ENCODE data around the gene OR4D2. TPM values are rescaled to one million over a fixed set of nuclear protein-coding genes. Genes with fewer than 3 reads are reported as not detected.

Gene OR4D2
- polyA plus RNA-seq, 1 experiment = not detected

DNA sequence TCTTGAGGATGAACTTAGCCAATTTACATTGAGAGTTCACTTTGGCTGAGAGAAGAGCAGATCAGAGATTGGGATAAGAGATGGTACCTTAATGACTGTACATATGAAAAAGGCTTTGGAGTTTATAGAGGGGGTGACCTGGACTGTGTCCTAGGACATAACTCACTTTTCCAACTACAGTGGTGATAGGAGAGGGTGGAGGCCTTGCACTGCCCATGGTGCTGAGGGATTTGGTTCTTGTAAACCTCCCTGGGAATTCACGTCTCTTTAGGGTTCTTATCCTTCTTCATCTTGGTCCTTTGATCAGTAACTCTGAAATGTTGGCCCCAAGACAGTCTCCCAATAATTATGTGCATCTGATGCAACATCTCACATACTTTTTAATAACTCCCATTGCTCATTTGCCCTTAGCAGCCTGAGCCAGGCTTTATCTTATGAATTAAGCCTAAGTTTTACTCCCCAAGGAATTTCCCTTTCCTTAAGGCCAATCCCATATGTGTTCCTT is 18.8 kb upstream of the OR4D2 start, which contains the start of gene OR4D1:
Gene OR4D1 (plus strand): TSS at position 455 of the 505 bp plus-strand sequence. CDS start 6,770 bp downstream, outside the sequence.
- peaks cover 2% of the 10 kb centered on the region for H3K27me3 ChIP-seq (ENCODE audit: control insufficient read depth, insufficient read depth, low read length)
- no peaks in the 10 kb centered on the region for H3K9me3 ChIP-seq (ENCODE audit: control insufficient read depth, insufficient read depth, low read length)
- DNase-seq (ENCODE audit: low read depth, low spot score) = no peak
- ChIA-PET POLR2A (no interaction called here), CTCF (interaction anchor here (0.6 kb wide), 1 partner anchor 935 kb away, joined by 4 read pairs; no protein-coding TSS in a partner anchor)
- TF ChIP-seq CTCF (IDR thresholded peaks at IDR 0.05; ENCODE audit: low read depth, low read length) = no peak
- no peak within 1 kb of the TSS for H3K4me3 ChIP-seq (ENCODE audit: low read depth, low read length)
- H3K27ac ChIP-seq (ENCODE audit: low read depth, low read length) = no peak within 1 kb of the TSS

GRCh38 chr17:58148609-58149008 is 18.2 kb upstream of the OR4D2 start:
- Histone ChIP-seq H3K27ac (ENCODE audit: low read depth, low read length) (no peak overlapping the region), H3K4me3 (ENCODE audit: low read depth, low read length) (no peak overlapping the region), H3K9me3 (ENCODE audit: control insufficient read depth, insufficient read depth, low read length) (no peaks in the 10 kb centered on the region), H3K27me3 (ENCODE audit: control insufficient read depth, insufficient read depth, low read length) (peaks cover 2% of the 10 kb centered on the region)
- TF ChIP-seq CTCF (IDR thresholded peaks at IDR 0.05; ENCODE audit: low read depth, low read length) = no peak
- DNase-seq (ENCODE audit: low read depth, low spot score) = no peak
- POLR2A ChIA-PET = no interaction called here
- CTCF ChIA-PET = no interaction called here

- H3K9me3 ChIP-seq (ENCODE audit: control insufficient read depth, insufficient read depth, low read length) = no peaks in the 10 kb centered on the region
- ChIA-PET CTCF (no interaction called here), POLR2A (no interaction called here)
- peaks cover 6% of the 10 kb centered on the region for H3K27me3 ChIP-seq (ENCODE audit: control insufficient read depth, insufficient read depth, low read length)
- no peak overlapping the region for H3K4me3 ChIP-seq (ENCODE audit: low read depth, low read length)
- no peak overlapping the region for H3K27ac ChIP-seq (ENCODE audit: low read depth, low read length)
- no peak for DNase-seq (ENCODE audit: low read depth, low spot score)
- TF ChIP-seq CTCF (IDR thresholded peaks at IDR 0.05; ENCODE audit: low read depth, low read length) = no peak
These were observed 16.4 kb upstream of the OR4D2 start for GRCh38 chr17:58150394-58150793.

DNA sequence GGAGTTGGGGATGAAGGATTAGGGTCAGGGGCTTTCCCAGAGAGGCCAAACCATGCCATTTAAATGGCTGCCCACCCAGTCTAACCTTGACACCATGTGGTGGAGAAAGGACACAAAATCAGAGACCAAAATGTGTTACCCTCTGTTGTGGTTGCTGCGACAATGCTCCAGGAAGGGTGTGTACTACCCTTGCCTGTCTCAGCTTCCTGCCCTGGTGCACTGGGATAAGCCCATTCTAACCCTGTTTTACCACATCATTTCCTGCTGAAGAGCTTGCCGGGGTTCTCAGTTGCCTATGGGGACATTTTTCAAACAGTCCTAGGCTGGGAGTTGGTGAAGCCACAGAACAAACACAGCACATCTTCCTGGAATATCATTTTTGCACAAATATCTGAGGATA is 13.7 kb upstream of the OR4D2 start:
- Histone ChIP-seq H3K9me3 (ENCODE audit: control insufficient read depth, insufficient read depth, low read length) (no peaks in the 10 kb centered on the region; the same call in 1 of the 2 replicates), H3K27ac (ENCODE audit: low read depth, low read length) (no peak overlapping the region), H3K4me3 (ENCODE audit: low read depth, low read length) (no peak overlapping the region), H3K27me3 (ENCODE audit: control insufficient read depth, insufficient read depth, low read length) (peaks cover 23% of the 10 kb centered on the region)
- ChIA-PET CTCF (no interaction called here), POLR2A (no interaction called here)
- DNase-seq (ENCODE audit: low read depth, low spot score) = no peak
- no peak for TF ChIP-seq CTCF (IDR thresholded peaks at IDR 0.05; ENCODE audit: low read depth, low read length)

- TF ChIP-seq CTCF (IDR thresholded peaks at IDR 0.05; ENCODE audit: low read depth, low read length) = no peak
- Histone ChIP-seq H3K27ac (ENCODE audit: low read depth, low read length) (no peak overlapping the region), H3K4me3 (ENCODE audit: low read depth, low read length) (no peak overlapping the region), H3K27me3 (ENCODE audit: control insufficient read depth, insufficient read depth, low read length) (peaks cover 26% of the 10 kb centered on the region), H3K9me3 (ENCODE audit: control insufficient read depth, insufficient read depth, low read length) (no peaks in the 10 kb centered on the region; the same call in 1 of the 2 replicates)
- DNase-seq (ENCODE audit: low read depth, low spot score) = no peak
- POLR2A ChIA-PET = no interaction called here
- CTCF ChIA-PET = no interaction called here
These were observed 13.1 kb upstream of the OR4D2 start for GRCh38 chr17:58153671-58154070.
